ENCODE measurements around the gene SOX9.

The SOX9 gene

GRCh38 chr17:72120642-72121163, at the start of gene SOX9:
TSS of gene SOX9 (plus strand) at chr17:72121020. CDS start at chr17:72121392, 372 bp downstream.
- Mint-ChIP-seq H3K27ac (peak within 1 kb of the TSS; percentile 50), H3K27me3 (peaks cover 84% of the 10 kb centered on the region), H3K4me3 (no peak within 1 kb of the TSS), H3K9me3 (no peaks in the 10 kb centered on the region), H3K36me3 (ENCODE audit: low read depth) (no peaks in the 10 kb centered on the region), H3K4me1 (ENCODE audit: low read depth) (peaks cover 20% of the 10 kb centered on the region)
- no peak for DNase-seq

- no peak for DNase-seq
- Mint-ChIP-seq H3K27ac (no peak overlapping the region), H3K4me3 (no peak overlapping the region), H3K36me3 (ENCODE audit: low read depth) (no peaks in the 10 kb centered on the region), H3K4me1 (ENCODE audit: low read depth) (no peaks in the 10 kb centered on the region), H3K27me3 (no peaks in the 10 kb centered on the region), H3K9me3 (no peaks in the 10 kb centered on the region)
Measured at GRCh38 chr17:72071330-72071729, 49.5 kb upstream of the SOX9 start.

- Mint-ChIP-seq H3K4me3 (no peak overlapping the region), H3K9me3 (peaks cover 2% of the 10 kb centered on the region), H3K27ac (no peak overlapping the region), H3K4me1 (ENCODE audit: low read depth) (no peaks in the 10 kb centered on the region), H3K27me3 (no peaks in the 10 kb centered on the region), H3K36me3 (ENCODE audit: low read depth) (no peaks in the 10 kb centered on the region)
- no peak for DNase-seq
Measured at GRCh38 chr17:72075995-72076677, 44.7 kb upstream of the SOX9 start.

GRCh38 chr17:72076678-72077030, 44.2 kb upstream of the SOX9 start:
- H3K36me3 Mint-ChIP-seq (ENCODE audit: low read depth) = no peaks in the 10 kb centered on the region
- H3K4me1 Mint-ChIP-seq (ENCODE audit: low read depth) = no peaks in the 10 kb centered on the region
- peaks cover 2% of the 10 kb centered on the region for H3K9me3 Mint-ChIP-seq
- DNase-seq = no peak
- H3K27ac Mint-ChIP-seq = no peak overlapping the region
- H3K4me3 Mint-ChIP-seq = no peak overlapping the region
- H3K27me3 Mint-ChIP-seq = no peaks in the 10 kb centered on the region

GRCh38 chr17:72077326-72077960, 43.4 kb upstream of the SOX9 start:
- Mint-ChIP-seq H3K27me3 (no peaks in the 10 kb centered on the region), H3K4me3 (no peak overlapping the region), H3K36me3 (ENCODE audit: low read depth) (no peaks in the 10 kb centered on the region), H3K9me3 (peaks cover 2% of the 10 kb centered on the region), H3K4me1 (ENCODE audit: low read depth) (no peaks in the 10 kb centered on the region), H3K27ac (no peak overlapping the region)
- DNase-seq = no peak

GRCh38 chr17:72079700-72080099, 41.1 kb upstream of the SOX9 start:
- Mint-ChIP-seq H3K27ac (no peak overlapping the region), H3K4me1 (ENCODE audit: low read depth) (no peaks in the 10 kb centered on the region), H3K36me3 (ENCODE audit: low read depth) (no peaks in the 10 kb centered on the region), H3K9me3 (peaks cover 2% of the 10 kb centered on the region), H3K4me3 (no peak overlapping the region), H3K27me3 (no peaks in the 10 kb centered on the region)
- DNase-seq = no peak

- DNase-seq = no peak
- no peak overlapping the region for H3K27ac Mint-ChIP-seq
- H3K4me3 Mint-ChIP-seq = no peak overlapping the region
- no peaks in the 10 kb centered on the region for H3K36me3 Mint-ChIP-seq (ENCODE audit: low read depth)
- no peaks in the 10 kb centered on the region for H3K9me3 Mint-ChIP-seq
- no peaks in the 10 kb centered on the region for H3K27me3 Mint-ChIP-seq
- no peaks in the 10 kb centered on the region for H3K4me1 Mint-ChIP-seq (ENCODE audit: low read depth)
Measured at GRCh38 chr17:72087876-72088275, 32.9 kb upstream of the SOX9 start.

GRCh38 chr17:72089453-72089987, 31.3 kb upstream of the SOX9 start:
- no peaks in the 10 kb centered on the region for H3K4me1 Mint-ChIP-seq (ENCODE audit: low read depth)
- no peaks in the 10 kb centered on the region for H3K9me3 Mint-ChIP-seq
- no peak overlapping the region for H3K4me3 Mint-ChIP-seq
- no peak overlapping the region for H3K27ac Mint-ChIP-seq
- H3K27me3 Mint-ChIP-seq = no peaks in the 10 kb centered on the region
- H3K36me3 Mint-ChIP-seq (ENCODE audit: low read depth) = no peaks in the 10 kb centered on the region
- no peak for DNase-seq

- no peak for DNase-seq
- no peaks in the 10 kb centered on the region for H3K9me3 Mint-ChIP-seq
- no peaks in the 10 kb centered on the region for H3K4me1 Mint-ChIP-seq (ENCODE audit: low read depth)
- H3K36me3 Mint-ChIP-seq (ENCODE audit: low read depth) = no peaks in the 10 kb centered on the region
- no peak overlapping the region for H3K27ac Mint-ChIP-seq
- H3K4me3 Mint-ChIP-seq = no peak overlapping the region
- H3K27me3 Mint-ChIP-seq = no peaks in the 10 kb centered on the region
Measured at GRCh38 chr17:72090108-72090507, 30.7 kb upstream of the SOX9 start.

- H3K27me3 Mint-ChIP-seq = no peaks in the 10 kb centered on the region
Measured at GRCh38 chr17:72092710-72093322, 28.0 kb upstream of the SOX9 start.

GRCh38 chr17:72093707-72094106, 27.1 kb upstream of the SOX9 start:
- Mint-ChIP-seq H3K27me3 (no peaks in the 10 kb centered on the region), H3K4me3 (no peak overlapping the region), H3K4me1 (ENCODE audit: low read depth) (no peaks in the 10 kb centered on the region), H3K27ac (no peak overlapping the region), H3K36me3 (ENCODE audit: low read depth) (no peaks in the 10 kb centered on the region), H3K9me3 (peaks cover 4% of the 10 kb centered on the region)
- no peak for DNase-seq

More at GRCh38 chr17:72092710-72093322, 28.0 kb upstream of the SOX9 start:
- peaks cover 2% of the 10 kb centered on the region for H3K9me3 Mint-ChIP-seq
- no peaks in the 10 kb centered on the region for H3K4me1 Mint-ChIP-seq (ENCODE audit: low read depth)
- H3K36me3 Mint-ChIP-seq (ENCODE audit: low read depth) = no peaks in the 10 kb centered on the region
- no peak overlapping the region for H3K4me3 Mint-ChIP-seq
- H3K27ac Mint-ChIP-seq = no peak overlapping the region
- DNase-seq = no peak

- H3K4me3 Mint-ChIP-seq = no peak overlapping the region
- no peaks in the 10 kb centered on the region for H3K27me3 Mint-ChIP-seq
- H3K9me3 Mint-ChIP-seq = peaks cover 4% of the 10 kb centered on the region
- H3K36me3 Mint-ChIP-seq (ENCODE audit: low read depth) = no peaks in the 10 kb centered on the region
- no peaks in the 10 kb centered on the region for H3K4me1 Mint-ChIP-seq (ENCODE audit: low read depth)
- no peak for DNase-seq
- no peak overlapping the region for H3K27ac Mint-ChIP-seq
Measured at GRCh38 chr17:72095316-72095715, 25.5 kb upstream of the SOX9 start.

- H3K27ac Mint-ChIP-seq = no peak overlapping the region
- no peak for DNase-seq
- no peaks in the 10 kb centered on the region for H3K36me3 Mint-ChIP-seq (ENCODE audit: low read depth)
- peaks cover 4% of the 10 kb centered on the region for H3K9me3 Mint-ChIP-seq
- H3K4me1 Mint-ChIP-seq (ENCODE audit: low read depth) = no peaks in the 10 kb centered on the region
- no peak overlapping the region for H3K4me3 Mint-ChIP-seq
- no peaks in the 10 kb centered on the region for H3K27me3 Mint-ChIP-seq
Measured at GRCh38 chr17:72097144-72097543, 23.7 kb upstream of the SOX9 start.

GRCh38 chr17:72099919-72100318, 20.9 kb upstream of the SOX9 start:
- Mint-ChIP-seq H3K27ac (no peak overlapping the region), H3K27me3 (peaks cover 2% of the 10 kb centered on the region), H3K36me3 (ENCODE audit: low read depth) (no peaks in the 10 kb centered on the region), H3K4me3 (no peak overlapping the region), H3K4me1 (ENCODE audit: low read depth) (no peaks in the 10 kb centered on the region), H3K9me3 (peaks cover 4% of the 10 kb centered on the region)
- DNase-seq = no peak

GRCh38 chr17:72100470-72100869, 20.4 kb upstream of the SOX9 start:
- Mint-ChIP-seq H3K4me3 (no peak overlapping the region), H3K27me3 (peaks cover 4% of the 10 kb centered on the region), H3K4me1 (ENCODE audit: low read depth) (no peaks in the 10 kb centered on the region), H3K27ac (no peak overlapping the region), H3K36me3 (ENCODE audit: low read depth) (no peaks in the 10 kb centered on the region), H3K9me3 (peaks cover 6% of the 10 kb centered on the region)
- DNase-seq = no peak

All from activated T-cell treated with anti-CD3 and anti-CD28 coated beads, Interleukin-2, amount 50 U/mL, for 24 hours (primary cell).